Stimulated activated CD8-positive, alpha-beta memory T cell treated with anti-CD3 and anti-CD28 coated beads, Interleukin-7, amount 100 ng/mL, for 48 hours (primary cell): ENCODE results near the gene CHPF.

Source experiments
- DNase-seq, 2 donors: peaks; one replicate each; pipeline ENCODE4 v3.0.0-alpha.2; 2020; ENCODE audit warnings: low read depth in 1 of 2; ENCODE audit errors: extremely low read depth in 1 of 2

CHPF gene

GRCh38 chr2:219514836-219515235, 28.8 kb downstream of the CHPF start:
- no peak for DNase-seq

- no peak for DNase-seq
Observed at GRCh38 chr2:219514196-219514761, 29.3 kb downstream of the CHPF start, which contains the start of gene ASIC4. Gene ASIC4 (plus strand): TSS chr2:219514482. CDS start chr2:219514725, 243 bp downstream.

DNA sequence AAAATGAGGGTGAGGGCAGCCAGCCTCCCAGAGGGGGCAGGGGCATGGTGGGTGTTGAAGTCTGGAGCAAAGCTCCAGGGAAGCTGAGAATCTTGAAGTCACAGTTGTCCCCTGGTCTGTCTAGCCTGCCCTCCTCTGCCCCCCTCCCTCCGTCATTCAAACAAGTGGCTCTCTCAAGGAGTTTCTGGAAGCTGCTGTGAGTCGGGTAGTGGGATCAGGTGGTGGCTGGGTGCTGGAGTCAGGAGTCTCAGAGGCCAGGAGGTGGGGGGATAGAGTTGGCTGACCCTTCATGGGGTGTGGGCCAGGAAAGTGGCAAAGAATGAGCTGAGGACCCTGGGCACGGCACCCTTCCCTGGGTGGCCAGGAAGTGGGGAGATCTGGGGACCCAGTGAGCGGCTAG, 29.8 kb downstream of the CHPF start:
- DNase-seq: no peak

- DNase-seq: no peak
Observed at GRCh38 chr2:219512524-219513216, 30.9 kb downstream of the CHPF start.

GRCh38 chr2:219511547-219512325, 31.9 kb downstream of the CHPF start:
- no peak for DNase-seq

GRCh38 chr2:219510512-219511135, 33.0 kb downstream of the CHPF start:
- DNase-seq: no peak

GRCh38 chr2:219509780-219510511, 33.7 kb downstream of the CHPF start:
- DNase-seq: peak in 1 of 2 donors; percentile 23

DNA sequence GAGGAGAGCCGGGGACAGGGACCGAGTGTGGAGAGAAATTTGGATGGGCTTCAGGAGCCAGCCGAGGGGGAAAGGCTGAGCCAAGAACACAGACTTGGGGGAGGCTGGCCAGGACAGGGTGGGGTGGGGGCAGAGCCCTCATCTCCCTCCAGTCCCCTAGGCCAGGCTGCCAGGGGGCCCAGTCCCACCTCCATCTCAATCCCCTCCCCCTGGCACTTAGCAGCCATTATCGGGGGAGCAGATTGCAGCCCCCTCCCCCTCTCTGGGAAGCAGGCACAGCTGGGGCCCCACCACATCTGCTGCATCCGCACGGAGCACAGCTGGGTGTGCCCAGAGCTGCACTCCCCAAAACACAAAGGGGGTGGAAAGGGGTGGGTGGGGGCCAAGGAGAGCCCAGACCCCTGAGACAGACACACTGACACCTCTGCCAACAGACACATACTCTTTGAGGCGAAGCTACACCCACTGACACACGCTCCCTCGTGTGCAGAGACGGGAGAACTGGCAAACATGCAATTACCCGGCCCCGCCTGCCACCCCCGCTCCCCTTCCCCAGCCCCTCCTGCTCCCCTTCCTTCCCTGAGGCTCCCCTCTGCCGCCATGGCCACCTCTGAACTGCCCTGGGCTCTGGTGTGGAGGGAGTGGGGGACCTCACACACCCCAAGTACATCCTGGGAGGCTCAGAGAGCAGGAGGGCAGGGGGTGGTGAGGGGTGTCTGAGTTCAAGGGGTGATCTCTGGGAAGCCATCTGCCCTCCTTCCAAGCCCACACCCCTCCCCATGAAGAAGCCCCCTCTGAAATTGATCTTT, 34.4 kb downstream of the CHPF start:
- DNase-seq: no peak

- DNase-seq: no peak
Observed at GRCh38 chr2:219508444-219508734, 35.2 kb downstream of the CHPF start.

GRCh38 chr2:219507581-219508443, 35.8 kb downstream of the CHPF start:
- no peak for DNase-seq

- DNase-seq: no peak
Observed at GRCh38 chr2:219506802-219507526, 36.6 kb downstream of the CHPF start.

- no peak for DNase-seq
Observed at GRCh38 chr2:219506153-219506801, 37.3 kb downstream of the CHPF start.

DNA sequence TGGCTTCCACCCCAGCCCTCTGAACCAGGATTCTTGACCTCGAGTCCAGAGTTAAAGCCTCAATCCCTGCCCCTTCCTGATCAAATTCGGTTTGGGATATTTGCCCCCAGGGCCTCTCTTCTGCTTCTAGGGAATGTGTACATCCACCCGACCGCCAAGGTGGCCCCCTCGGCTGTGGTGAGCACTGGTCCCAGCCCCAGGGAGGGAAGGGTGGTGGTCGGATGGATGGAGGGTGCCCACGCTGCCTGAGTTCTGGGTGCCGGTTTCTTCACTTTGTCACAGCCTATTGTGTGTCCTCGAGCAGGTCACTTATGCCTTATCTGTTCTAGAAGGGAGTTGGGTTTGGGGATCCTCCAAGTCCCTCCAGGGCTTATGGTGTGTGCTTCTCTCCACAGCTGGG, 38.0 kb downstream of the CHPF start:
- DNase-seq: no peak

GRCh38 chr2:219502618-219503017, 41.0 kb downstream of the CHPF start:
- DNase-seq: no peak

GRCh38 chr2:219501849-219502248, 41.8 kb downstream of the CHPF start:
- DNase-seq: no peak

- no peak for DNase-seq
Observed at GRCh38 chr2:219500135-219500534, 43.5 kb downstream of the CHPF start.

GRCh38 chr2:219499555-219499954, 44.1 kb downstream of the CHPF start:
- no peak for DNase-seq

- DNase-seq: no peak
Observed at GRCh38 chr2:219499058-219499307, 44.6 kb downstream of the CHPF start.
